ENCODE data around the gene BPI. TPM values are rescaled to one million over a fixed set of nuclear protein-coding genes. Genes with fewer than 3 reads are reported as not detected.
"Not testable (repeated sequence)": the region's sequence is repeated elsewhere in the genome, so short reads cannot be mapped to it uniquely, and the experiment has no call there.

Gene BPI
- total RNA-seq, 1 donor from 2014 or later, result not detected

- H3K4me3 ChIP-seq (ENCODE audit: low read depth, low read length), result no peak overlapping the region
- DNase-seq (ENCODE audit: low read depth), result no peak
- no peak for TF ChIP-seq CTCF (conservative IDR thresholded peaks at IDR 0.05; ENCODE audit: low read depth, low read length)
Observed at GRCh38 chr20:38331814-38332213, 27.9 kb downstream of the BPI start.

GRCh38 chr20:38334016-38334415 is 30.1 kb downstream of the BPI start:
- DNase-seq (ENCODE audit: low read depth), result no peak
- TF ChIP-seq CTCF (conservative IDR thresholded peaks at IDR 0.05; ENCODE audit: low read depth, low read length), result no peak
- no peak overlapping the region for H3K4me3 ChIP-seq (ENCODE audit: low read depth, low read length)

GRCh38 chr20:38336726-38337125 is 32.8 kb downstream of the BPI start:
- no peak for DNase-seq (ENCODE audit: low read depth)
- no peak overlapping the region for H3K4me3 ChIP-seq (ENCODE audit: low read depth, low read length)
- TF ChIP-seq CTCF (conservative IDR thresholded peaks at IDR 0.05; ENCODE audit: low read depth, low read length), result no peak

- no peak overlapping the region for H3K4me3 ChIP-seq (ENCODE audit: low read depth, low read length)
- DNase-seq (ENCODE audit: low read depth), result no peak
Observed at GRCh38 chr20:38337561-38338140, 33.7 kb downstream of the BPI start.

GRCh38 chr20:38338849-38339520 is 35.0 kb downstream of the BPI start:
- no peak for DNase-seq (ENCODE audit: low read depth)
- peak; percentile 62 for TF ChIP-seq CTCF (conservative IDR thresholded peaks at IDR 0.05; ENCODE audit: low read depth, low read length)
- H3K4me3 ChIP-seq (ENCODE audit: low read depth, low read length), result no peak overlapping the region

More at GRCh38 chr20:38337561-38338140, 33.7 kb downstream of the BPI start:
- TF ChIP-seq CTCF (conservative IDR thresholded peaks at IDR 0.05; ENCODE audit: low read depth, low read length), result peak; percentile 80

- DNase-seq (ENCODE audit: low read depth); H3K4me3 ChIP-seq (ENCODE audit: low read depth, low read length): not testable (repeated sequence)
Observed at GRCh38 chr20:38339521-38339896, 35.6 kb downstream of the BPI start.

GRCh38 chr20:38339997-38340396 is 36.0 kb downstream of the BPI start:
- DNase-seq (ENCODE audit: low read depth), result no peak
- TF ChIP-seq CTCF (conservative IDR thresholded peaks at IDR 0.05; ENCODE audit: low read depth, low read length), result no peak
- no peak overlapping the region for H3K4me3 ChIP-seq (ENCODE audit: low read depth, low read length)

All from epithelial cell of proximal tubule (primary cell).